K562 (cell line): ENCODE measurements around the gene GNG7. TPM values are rescaled to one million over a fixed set of nuclear protein-coding genes. Genes with fewer than 3 reads are reported as not detected.

Source experiments
- ATF1 ChIP-seq, 2 experiments: fragments of 450-650 bp in 1 of 2; IDR thresholded peaks; 2 replicates each; pipeline ENCODE4 v1.6.1; 2016; ENCODE audit warnings: missing compliant biosample characterization in 1 of 2, missing genetic modification characterization in 1 of 2
- CBX2 ChIP-seq: fragments of 200-600 bp; sonication (generic); IDR thresholded peaks from one replicate; pipeline ENCODE4 v1.6.1; 2012; ENCODE audit warnings: mild to moderate bottlenecking, low read length, inconsistent platforms; ENCODE audit not compliant: insufficient read depth, poor library complexity, severe bottlenecking
- COPS2 ChIP-seq: fragments of 450-650 bp; conservative IDR thresholded peaks from 2 replicates; pipeline ENCODE4 v1.6.1; 2016; ENCODE audit warnings: mild to moderate bottlenecking, moderate library complexity
- CREM ChIP-seq: IDR thresholded peaks from 2 replicates; pipeline ENCODE4 v1.6.1; 2014; ENCODE audit warnings: antibody characterized with exemption, low read depth
- E2F6 ChIP-seq, 2 experiments: IDR thresholded peaks; 2 replicates each; pipeline ENCODE4 v1.6.1; 2011; ENCODE audit warnings: borderline replicate concordance in 1 of 2, control low read depth in 1 of 2, low read depth in 1 of 2, low read length in 1 of 2, mild to moderate bottlenecking in 1 of 2, mixed read lengths in 1 of 2, moderate library complexity in 1 of 2; ENCODE audit not compliant: insufficient read depth in 1 of 2, insufficient read length in 1 of 2, poor library complexity in 1 of 2, severe bottlenecking in 1 of 2; ENCODE audit errors: extremely low read depth in 1 of 2
- EHMT2 ChIP-seq: fragments of 450-650 bp; IDR thresholded peaks from 2 replicates; pipeline ENCODE4 v1.6.1; 2018; ENCODE audit warnings: antibody characterized with exemption
- GTF3C2 ChIP-seq: IDR thresholded peaks from 3 replicates; pipeline ENCODE4 v1.6.1; 2011; ENCODE audit warnings: borderline replicate concordance, mild to moderate bottlenecking, moderate library complexity; ENCODE audit not compliant: insufficient read length; ENCODE audit errors: extremely low read depth
- MYBL2 ChIP-seq, 2 experiments: fragments of 450-650 bp in 1 of 2; sonication (generic) in 1 of 2; formaldehyde crosslinking in 1 of 2; IDR thresholded peaks; 2 replicates each; pipeline versions ENCODE4 v1.6.1 to v1.8.1; 2017 to 2022; ENCODE audit warnings: borderline replicate concordance in 1 of 2, inconsistent platforms in 1 of 2, low read depth in 1 of 2, mild to moderate bottlenecking in 1 of 2, missing genetic modification reagents in 1 of 2, moderate library complexity in 1 of 2
- SIN3B ChIP-seq: fragments of 450-650 bp; IDR thresholded peaks from 2 replicates; pipeline ENCODE4 v1.6.1; 2017; ENCODE audit warnings: low read depth, mild to moderate bottlenecking, moderate library complexity
- SUPT5H ChIP-seq: fragments of 450-650 bp; IDR thresholded peaks from 2 replicates; pipeline ENCODE4 v1.6.1; 2016
- ZBTB40 ChIP-seq, 2 experiments: fragments of 450-650 bp in 1 of 2; sonication (generic) in 1 of 2; formaldehyde crosslinking in 1 of 2; IDR thresholded peaks; 2 replicates each; pipeline versions ENCODE4 v1.7.1 to v1.9.0; 2016 to 2022; ENCODE audit warnings: inconsistent platforms in 1 of 2, mild to moderate bottlenecking in 1 of 2, missing genetic modification reagents in 1 of 2
- ZNF586 ChIP-seq: fragments of 450-650 bp; formaldehyde crosslinking; conservative IDR thresholded peaks from 2 replicates; pipeline ENCODE4 v1.4.0; 2020; ENCODE audit warnings: mild to moderate bottlenecking, moderate library complexity
- polyA plus RNA-seq, 8 experiments: library from polyadenylated mRNA; depleted of rRNA in 4 of 8; stranded (reverse) in 5 of 8; unstranded in 3 of 8; fragments of >200 nt; fragmentation: Nextera tagmentation in 2 of 8; fragmentation: Illumina TruSeq in 1 of 8; extraction: Ambion mirVana in 2 of 8; extraction: Trizol in 1 of 8; gene quantifications; 2 replicates each; pipeline versions ENCODE4 v1.2.1 to v1.2.3, GENCODE V29; 2011 to 2014; ENCODE audit warnings: inconsistent platforms in 1 of 8, missing spikeins in 1 of 8
- total RNA-seq, 7 experiments: library from RNA; depleted of rRNA in 6 of 7; stranded (reverse); fragments of >200 nt in 6 of 7; fragmentation: Illumina TruSeq in 2 of 7; extraction: Trizol in 2 of 7; gene quantifications; 2 replicates each; pipeline versions ENCODE4 v1.2.1 to v1.2.3, GENCODE V29; 2011 to 2021; ENCODE audit warnings: low replicate concordance in 1 of 7

The GNG7 gene
- total and polyA plus RNA-seq, 9 of the 15 experiments (the other 6 are each of a cell fraction or from before 2014, with no cell fraction given), result 0.01 to 0.20 (median 0.06) TPM; not detected in 1

- no peak for TF ChIP-seq ZBTB40 (IDR thresholded peaks at IDR 0.05)
- TF ChIP-seq ZBTB40 (CRISPR knock-in tag; IDR thresholded peaks at IDR 0.05), result no peak
- TF ChIP-seq EHMT2, result no peak
- peak; percentile 99 for TF ChIP-seq SUPT5H
- no peak for TF ChIP-seq CBX2
- TF ChIP-seq COPS2, result no peak
- TF ChIP-seq ATF1 (CRISPR knock-in tag; IDR thresholded peaks at IDR 0.05), result no peak
- peak; percentile 68 for TF ChIP-seq ATF1 (tag; IDR thresholded peaks at IDR 0.05)
- no peak for TF ChIP-seq MYBL2 (IDR thresholded peaks at IDR 0.05; ENCODE audit: low read depth)
- no peak for TF ChIP-seq MYBL2 (CRISPR knock-in tag; IDR thresholded peaks at IDR 0.05; ENCODE audit: borderline replicate concordance)
- no peak for TF ChIP-seq GTF3C2
- TF ChIP-seq ZNF586 (CRISPR knock-in tag), result no peak
- TF ChIP-seq SIN3B, result no peak
- peak; percentile 27 to 67 for TF ChIP-seq E2F6 (IDR thresholded peaks at IDR 0.05; ENCODE audit: borderline replicate concordance in 1 of 2, extremely low read depth in 1 of 2, insufficient read depth in 1 of 2, insufficient read length in 1 of 2, low read depth in 1 of 2, low read length in 1 of 2, poor library complexity in 1 of 2, severe bottlenecking in 1 of 2)
- TF ChIP-seq CREM, result peak; percentile 56
Measured at GRCh38 chr19:2475702-2476450, 226.6 kb downstream of the GNG7 start, which contains the start of gene GADD45B (continued).
